KG1 (cell line): ENCODE measurements around the gene IGF2.

Experiments used
- DNase-seq: peaks from one replicate; lab custom pipeline; 2025; lab: John Stamatoyannopoulos, UW

Gene IGF2

GRCh38 chr11:2169626-2170570 lies 30.7 kb upstream of the IGF2 start:
- DNase-seq: no peak

- no peak for DNase-seq
Measured at GRCh38 chr11:2169005-2169378, 29.8 kb upstream of the IGF2 start.

GRCh38 chr11:2168286-2169004 lies 29.3 kb upstream of the IGF2 start:
- no peak for DNase-seq

DNA sequence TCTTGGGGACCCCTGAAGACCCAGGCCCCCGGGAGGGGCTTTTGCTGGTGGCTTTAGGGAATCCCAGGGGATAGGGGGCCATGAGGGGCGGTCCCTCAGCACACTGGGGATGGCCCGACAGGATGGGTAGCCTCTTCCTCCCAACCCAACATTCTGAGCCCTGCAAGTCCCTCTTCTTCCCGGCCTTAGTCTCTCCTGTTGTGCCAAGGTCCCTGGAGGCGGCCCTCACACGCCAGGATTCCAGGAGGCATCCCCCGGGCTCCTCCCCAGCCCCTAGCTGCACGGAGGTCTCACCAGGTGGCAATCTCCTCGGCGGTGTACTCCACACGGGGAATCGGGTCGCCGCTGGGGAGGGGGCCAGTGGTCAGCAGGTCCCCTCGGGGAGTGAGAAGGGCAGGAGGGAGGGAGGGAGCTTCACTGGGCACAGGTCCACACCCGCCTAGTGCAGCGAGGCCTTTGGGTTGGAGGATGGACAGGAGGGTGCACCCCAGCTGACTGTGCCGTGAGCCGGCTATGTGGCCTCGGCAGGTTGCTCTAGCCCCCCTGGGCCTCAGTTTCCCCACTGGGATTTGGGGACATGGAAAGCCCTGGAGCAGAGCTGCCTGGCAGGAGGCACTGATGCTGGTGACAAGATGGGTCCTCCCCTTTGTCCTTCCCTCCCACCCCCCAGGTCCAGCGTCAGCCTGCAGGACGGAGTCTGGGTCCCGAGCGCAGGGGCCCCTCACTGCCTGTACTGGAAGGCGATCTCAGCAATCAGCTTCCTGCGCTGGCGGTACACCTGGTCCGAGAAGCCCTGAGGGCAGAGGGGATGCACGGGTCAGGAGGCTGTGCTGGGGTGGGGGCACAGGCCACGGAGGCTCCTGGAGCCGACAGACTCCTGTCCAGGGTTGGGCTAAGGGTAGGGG lies 28.2 kb upstream of the IGF2 start:
- no peak for DNase-seq

GRCh38 chr11:2166091-2166851 lies 27.1 kb upstream of the IGF2 start:
- DNase-seq: no peak

DNA sequence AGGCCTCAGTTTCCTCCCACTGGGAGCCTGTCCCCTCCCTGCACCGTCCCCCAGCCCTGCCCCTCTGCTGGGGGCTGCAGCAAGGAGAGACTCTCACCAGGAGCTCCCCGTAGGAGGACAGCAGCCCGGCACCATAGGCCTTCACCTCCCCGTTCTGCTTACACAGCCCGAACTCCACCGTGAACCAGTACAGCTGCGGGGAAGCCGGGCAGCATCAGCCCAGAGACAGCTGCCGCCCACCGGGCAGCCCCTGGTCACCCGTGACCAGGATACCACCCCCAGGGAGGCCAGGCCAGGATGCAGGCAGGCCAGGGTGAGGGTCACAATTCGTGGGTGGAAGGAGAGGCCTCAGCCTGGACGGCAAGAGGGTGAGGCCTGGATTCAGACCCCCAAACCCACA lies 26.4 kb upstream of the IGF2 start:
- DNase-seq: no peak

- DNase-seq: no peak
Measured at GRCh38 chr11:2164861-2165555, 25.8 kb upstream of the IGF2 start.

DNA sequence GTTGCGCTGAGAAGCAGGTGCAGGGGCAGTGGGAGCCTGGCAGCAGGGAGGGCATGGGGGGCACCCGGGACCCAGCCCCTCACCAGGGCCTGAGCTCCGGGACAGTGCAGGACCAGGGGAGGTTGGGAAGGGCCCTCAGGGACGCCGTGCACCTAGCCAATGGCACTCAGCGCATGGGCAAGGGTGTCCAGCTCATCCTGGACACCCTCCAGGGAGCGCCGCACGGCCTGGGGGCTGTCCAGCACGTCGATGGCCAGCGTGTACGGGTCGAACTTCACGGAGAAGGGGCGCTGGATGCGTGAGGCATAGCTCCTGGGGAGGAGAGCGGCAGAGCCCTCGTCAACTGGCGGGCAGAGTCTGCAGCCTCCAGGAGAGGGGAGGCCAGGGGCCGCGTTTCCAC lies 24.9 kb upstream of the IGF2 start:
- DNase-seq: no peak

DNA sequence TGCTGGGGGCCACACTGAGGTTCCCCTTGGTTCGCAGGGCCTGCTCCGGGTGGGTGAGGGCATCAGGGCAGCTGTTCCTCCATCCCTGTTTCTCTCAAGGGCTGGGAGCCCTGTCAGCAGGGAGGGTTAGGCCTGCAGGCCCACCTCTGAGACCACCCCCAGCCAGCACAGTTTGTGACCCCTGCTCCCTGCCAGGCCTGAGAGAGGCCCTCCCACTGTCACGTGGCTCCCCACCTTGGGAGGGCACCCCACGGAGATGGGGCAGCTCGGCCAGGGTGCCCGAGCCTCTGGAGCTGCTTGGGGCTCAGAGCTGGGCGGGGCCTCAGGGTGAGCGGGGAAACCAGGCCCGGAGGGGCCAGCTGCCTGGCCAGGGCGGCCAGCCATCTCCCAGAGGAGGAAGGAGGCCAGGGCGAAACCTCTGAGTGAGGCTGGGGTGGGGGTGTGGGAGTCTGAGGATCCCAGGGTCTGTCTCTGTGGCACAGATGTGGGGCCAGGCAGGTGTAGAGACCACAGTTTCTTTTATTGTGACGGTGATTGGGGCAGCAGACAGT lies 24.3 kb upstream of the IGF2 start:
- no peak for DNase-seq

- no peak for DNase-seq
Measured at GRCh38 chr11:2160736-2161259, 21.6 kb upstream of the IGF2 start, which contains the start of gene INS. Gene INS (minus strand): TSS chr11:2161209. CDS start chr11:2160971, 238 bp downstream.

DNA sequence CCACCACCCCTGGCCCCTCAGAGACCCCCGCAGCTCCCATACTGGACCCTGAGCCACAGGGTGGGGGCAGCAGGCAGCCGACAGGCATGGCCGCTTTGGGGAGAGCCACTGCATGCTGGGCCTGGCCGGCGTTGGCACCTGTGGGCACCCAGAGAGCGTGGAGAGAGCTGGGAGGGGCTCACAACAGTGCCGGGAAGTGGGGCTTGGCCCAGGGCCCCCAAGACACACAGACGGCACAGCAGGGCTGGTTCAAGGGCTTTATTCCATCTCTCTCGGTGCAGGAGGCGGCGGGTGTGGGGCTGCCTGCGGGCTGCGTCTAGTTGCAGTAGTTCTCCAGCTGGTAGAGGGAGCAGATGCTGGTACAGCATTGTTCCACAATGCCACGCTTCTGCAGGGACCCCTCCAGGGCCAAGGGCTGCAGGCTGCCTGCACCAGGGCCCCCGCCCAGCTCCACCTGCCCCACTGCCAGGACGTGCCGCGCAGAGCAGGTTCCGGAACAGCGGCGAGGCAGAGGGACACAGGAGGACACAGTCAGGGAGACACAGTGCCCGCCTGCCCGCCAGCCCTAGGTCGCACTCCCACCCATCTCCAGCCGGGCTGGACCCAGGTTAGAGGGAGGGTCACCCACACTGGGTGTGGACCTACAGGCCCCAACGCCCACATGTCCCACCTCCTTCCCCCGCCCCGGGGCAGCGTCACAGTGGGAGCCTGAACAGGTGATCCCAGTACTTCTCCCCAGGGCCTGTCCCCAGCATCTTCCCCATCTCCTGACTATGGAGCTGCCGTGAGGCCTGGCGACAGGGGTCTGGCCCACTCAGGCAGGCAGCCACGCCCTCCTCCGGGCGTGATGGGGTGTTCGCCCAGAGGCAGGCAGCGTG lies 20.6 kb upstream of the IGF2 start:
- DNase-seq: no peak

GRCh38 chr11:2158966-2159365 lies 19.8 kb upstream of the IGF2 start:
- DNase-seq: no peak

DNA sequence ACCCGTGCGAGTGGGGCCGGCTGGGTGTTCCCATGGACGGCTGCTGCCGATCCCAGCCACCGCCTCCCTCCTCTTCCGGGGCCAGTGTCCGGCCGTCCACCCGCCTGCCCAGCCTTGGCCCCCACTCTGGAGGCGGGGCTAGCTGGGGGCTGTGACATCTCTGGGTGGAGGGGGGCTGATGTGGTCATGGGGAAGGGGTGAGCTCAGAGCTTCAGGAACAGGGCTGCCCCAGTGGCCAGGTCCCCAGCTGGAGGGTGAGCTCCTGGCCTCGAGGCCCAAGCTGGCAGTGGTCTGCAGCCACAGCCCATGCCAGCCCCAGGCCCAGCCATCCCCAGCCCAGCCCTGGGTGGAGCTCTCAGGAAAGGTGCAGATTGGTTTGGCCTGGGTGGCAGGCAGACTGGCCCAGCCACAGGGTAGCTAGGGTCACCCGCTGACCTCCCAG lies 19.1 kb upstream of the IGF2 start:
- no peak for DNase-seq

DNA sequence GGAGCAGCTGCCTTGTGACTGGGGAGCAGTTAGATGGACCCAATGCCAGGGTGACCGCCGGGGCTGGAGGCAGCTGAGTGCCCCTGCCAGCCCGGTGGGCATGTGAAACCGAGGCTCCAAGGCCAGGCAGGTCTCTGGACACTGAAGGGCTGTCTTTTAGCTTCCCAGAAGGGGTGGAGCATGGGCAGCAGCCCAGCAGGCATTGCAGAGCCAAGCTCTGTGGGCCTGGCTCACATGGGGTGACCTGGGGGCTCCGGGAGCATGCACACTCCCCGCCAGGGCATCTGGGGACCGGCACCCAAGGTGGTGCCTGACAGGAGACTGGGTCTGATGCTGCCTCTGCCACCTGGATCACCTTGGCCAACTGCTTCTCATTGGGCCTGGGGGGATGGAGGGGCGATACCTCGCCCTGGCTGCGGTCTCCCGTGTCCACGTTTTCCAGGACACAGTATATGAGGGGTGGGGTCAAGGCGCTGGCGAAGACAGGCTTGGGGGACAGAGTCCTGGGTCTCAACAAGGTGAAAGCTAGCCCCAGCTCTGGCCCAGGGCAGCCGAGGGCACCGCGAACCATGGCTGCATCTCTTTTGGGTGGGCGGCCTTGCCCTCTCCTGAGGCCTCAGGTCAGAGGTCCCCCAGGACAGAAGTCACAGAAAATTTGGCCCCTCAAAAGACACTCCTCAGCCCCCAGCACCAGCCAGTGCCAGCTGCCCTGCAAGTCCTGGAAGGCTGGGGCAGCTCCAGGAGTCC lies 18.3 kb upstream of the IGF2 start:
- DNase-seq: no peak

- peak; percentile 17 for DNase-seq
Measured at GRCh38 chr11:2156416-2157182, 17.4 kb upstream of the IGF2 start.

- DNase-seq: no peak
Measured at GRCh38 chr11:2155511-2155910, 16.3 kb upstream of the IGF2 start.

GRCh38 chr11:2154889-2155288 lies 15.7 kb upstream of the IGF2 start:
- DNase-seq: no peak

GRCh38 chr11:2154195-2154585 lies 15.0 kb upstream of the IGF2 start:
- no peak for DNase-seq
